K562 (cell line): Measurements from ENCODE around the gene C4BPB. TPM values are rescaled to one million over a fixed set of nuclear protein-coding genes. Genes with fewer than 3 reads are reported as not detected.

ENCODE experiments used
- ATAC-seq: fragments of 200-7000 bp; cut with Tn5 transposase; 3 replicates; pipeline ENCODE4 v1.9.1; 2020; ENCODE audit warnings: moderate library complexity
- BruUV-seq: library from RNA; stranded (reverse); fragments of 400-500 nt; replicated peaks from 2 replicates; lab custom pipeline; 2021; lab: Mats Ljungman, UMichigan
- CTCF ChIA-PET: fragments of 300-600 bp; formaldehyde crosslinking; extraction: SDS; loops from one replicate; lab custom pipeline; 2021; ENCODE audit warnings: low intra/inter-chr PET ratio; lab: Yijun Ruan, JAX
- POLR2A ChIA-PET: fragments of 300-600, 350-650 bp; sonication (Branson Sonifier 250); formaldehyde crosslinking; extraction: SDS; loops from one replicate; lab custom pipeline; 2021; ENCODE audit warnings: antibody characterized with exemption, inconsistent platforms; lab: Yijun Ruan, JAX
- DNase-seq, 4 experiments: peaks; one replicate each; pipeline versions ENCODE4 v3.0.0 to v3.0.0-alpha.2; 2011 to 2018; ENCODE audit warnings: low spot score in 3 of 4, mixed read lengths in 3 of 4; ENCODE audit errors: extremely low read depth in 1 of 4
- FAIRE-seq: peaks from 2 replicates; lab custom pipeline; 2011; peaks lifted over from hg19 to GRCh38; lab: Jason Lieb, UNC
- H2AFZ ChIP-seq: 2 replicates; pipeline ENCODE4 v1.6.0; 2011; ENCODE audit warnings: low read depth, low read length, control low read depth, inconsistent platforms
- H3K27ac ChIP-seq: fragments of 200-600 bp; 3 replicates; pipeline ENCODE4 v1.8.0; 2011; ENCODE audit warnings: low read depth, mild to moderate bottlenecking, control low read depth, inconsistent platforms, low read length, moderate library complexity, mixed read lengths; ENCODE audit errors: extremely low read depth
- H3K27me3 ChIP-seq, 2 experiments: fragments of 300-600 bp in 1 of 2; 2 replicates in 1 of 2; 3 replicates in 1 of 2; pipeline versions ENCODE4 v1.6.0 to v1.8.0; 2011; ENCODE audit warnings: inconsistent platforms in 2 of 2, low read length in 2 of 2, mild to moderate bottlenecking in 1 of 2, mixed read lengths in 1 of 2, moderate library complexity in 1 of 2; ENCODE audit not compliant: control insufficient read depth in 2 of 2, insufficient read depth in 2 of 2
- H3K36me3 ChIP-seq: fragments of 300-600 bp; 3 replicates; pipeline ENCODE4 v1.8.0; 2011; ENCODE audit warnings: mild to moderate bottlenecking, low read length, inconsistent platforms; ENCODE audit not compliant: control insufficient read depth, insufficient read depth
- H3K4me1 ChIP-seq, 2 experiments: fragments of 200-600 bp in 1 of 2; replicated peaks in 1 of 2; 2 replicates in 1 of 2; 3 replicates in 1 of 2; pipeline versions ENCODE4 v1.5.1 to v1.8.0; 2011; ENCODE audit warnings: inconsistent platforms in 2 of 2, low read length in 2 of 2, mild to moderate bottlenecking in 1 of 2, mixed read lengths in 1 of 2, moderate library complexity in 1 of 2; ENCODE audit not compliant: control insufficient read depth in 2 of 2, insufficient read depth in 2 of 2
- H3K4me2 ChIP-seq: 2 replicates; pipeline ENCODE4 v1.6.1; 2011; ENCODE audit warnings: low read length, control low read depth, inconsistent platforms, mixed read lengths; ENCODE audit not compliant: insufficient read depth
- H3K4me3 ChIP-seq: fragments of 200-600 bp; sonication (generic), shearing (Covaris generic); 2 replicates; pipeline ENCODE4 v1.5.1; 2016; ENCODE audit warnings: control low read depth, inconsistent platforms
- H3K79me2 ChIP-seq: fragments of 200-600 bp; 3 replicates; pipeline ENCODE4 v1.8.0; 2011; ENCODE audit warnings: low read length, inconsistent platforms; ENCODE audit not compliant: control insufficient read depth, insufficient read depth
- H3K9ac ChIP-seq, 2 experiments: 2 replicates each; pipeline versions ENCODE4 v1.6.0 to v1.6.1; 2011; ENCODE audit warnings: low read depth in 2 of 2, low read length in 2 of 2, control low read depth in 1 of 2, inconsistent platforms in 1 of 2, mild to moderate bottlenecking in 1 of 2, mixed read lengths in 1 of 2; ENCODE audit not compliant: insufficient read depth in 1 of 2
- H3K9me1 ChIP-seq: one replicate; pipeline ENCODE4 v1.6.0; 2011; ENCODE audit warnings: inconsistent platforms, mild to moderate bottlenecking, low read length, moderate library complexity; ENCODE audit not compliant: control insufficient read depth, insufficient read depth
- H3K9me3 ChIP-seq: replicated peaks from 2 replicates; pipeline ENCODE4 v1.5.1; 2011; ENCODE audit warnings: low read depth, low read length, inconsistent platforms; ENCODE audit not compliant: control insufficient read depth, insufficient read depth
- H4K20me1 ChIP-seq: replicated peaks from 2 replicates; pipeline ENCODE4 v1.6.1; 2011; ENCODE audit warnings: low read length, inconsistent platforms, mixed read lengths; ENCODE audit not compliant: control insufficient read depth, insufficient read depth
- ARID1B ChIP-seq: fragments of 450-650 bp; IDR thresholded peaks from 2 replicates; pipeline ENCODE4 v1.6.1; 2016; ENCODE audit warnings: antibody characterized with exemption, mild to moderate bottlenecking, inconsistent platforms
- FOSL1 ChIP-seq: fragments of 200-800 bp; sonication (Bioruptor generic); conservative IDR thresholded peaks from 2 replicates; pipeline ENCODE4 v1.6.1; 2016; ENCODE audit warnings: missing genetic modification characterization, missing compliant biosample characterization
- JUN ChIP-seq, 2 experiments: sonication (generic) in 1 of 2; formaldehyde crosslinking in 1 of 2; IDR thresholded peaks; 2 replicates each; pipeline versions ENCODE4 v1.6.1 to v1.8.0; 2012 to 2022; ENCODE audit warnings: borderline replicate concordance in 2 of 2, mild to moderate bottlenecking in 2 of 2, improper control_type of control experiment in 1 of 2, low read depth in 1 of 2, low read length in 1 of 2, missing genetic modification reagents in 1 of 2
- JUND ChIP-seq, 2 experiments: IDR thresholded peaks; 2 replicates in 1 of 2; 3 replicates in 1 of 2; pipeline ENCODE4 v1.6.1; 2011; ENCODE audit warnings: borderline replicate concordance in 2 of 2, low read depth in 2 of 2, low read length in 2 of 2, improper control_type of control experiment in 1 of 2, missing biosample characterization in 1 of 2, missing genetic modification characterization in 1 of 2, missing genetic modification reagents in 1 of 2
- KDM5B ChIP-seq: fragments of 200-600 bp; sonication (generic); IDR thresholded peaks from 2 replicates; pipeline ENCODE4 v1.6.1; 2012; ENCODE audit warnings: low read depth, mild to moderate bottlenecking, moderate library complexity, low read length, control low read depth, inconsistent platforms; ENCODE audit not compliant: insufficient replicate concordance
- NFE2 ChIP-seq: IDR thresholded peaks from 2 replicates; pipeline ENCODE4 v1.6.1; 2014; ENCODE audit warnings: antibody characterized with exemption, low read depth
- SMARCE1 ChIP-seq: fragments of 450-650 bp; IDR thresholded peaks from 2 replicates; pipeline ENCODE4 v1.7.1; 2016; ENCODE audit warnings: mild to moderate bottlenecking
- SRSF7 ChIP-seq: fragments of 200-400 bp; formaldehyde crosslinking; optimal IDR thresholded peaks from 2 replicates; pipeline ENCODE3; 2017; ENCODE audit warnings: mild to moderate bottlenecking, low read depth, low read length
- ZNF584 ChIP-seq: fragments of 200-800 bp; sonication (Bioruptor generic); IDR thresholded peaks from 2 replicates; pipeline ENCODE4 v1.6.1; 2016; ENCODE audit warnings: low read depth, mild to moderate bottlenecking, missing genetic modification characterization, missing compliant biosample characterization
- WGBS: fragments of 100-300 bp; shearing (Covaris generic); methylation state at CpG from one replicate; pipeline ENCODE4 v1.1.6; 2016; ENCODE audit warnings: low coverage, mixed read lengths; ENCODE audit not compliant: insufficient coverage; ENCODE audit errors: missing lambda C conversion rate; 5-methylcytosine and 5-hydroxymethylcytosine counted together
- in situ Hi-C: fragments of 300-500 bp; cut with MboI; formaldehyde crosslinking; loops from 4 replicates; pipeline ENCODE4 v1.15.0; 2018; ENCODE audit warnings: inconsistent platforms, mixed read lengths
- intact Hi-C: fragments of 100-400 bp; cut with micrococcal nuclease; formaldehyde crosslinking; loops from 2 replicates; pipeline ENCODE4 v1.14.2; 2022
- polyA plus RNA-seq, 8 experiments: library from polyadenylated mRNA; depleted of rRNA in 4 of 8; stranded (reverse) in 5 of 8; unstranded in 3 of 8; fragments of >200 nt; fragmentation: Nextera tagmentation in 2 of 8; fragmentation: Illumina TruSeq in 1 of 8; extraction: Ambion mirVana in 2 of 8; extraction: Trizol in 1 of 8; gene quantifications; 2 replicates each; pipeline versions ENCODE4 v1.2.1 to v1.2.3, GENCODE V29; 2011 to 2014; ENCODE audit warnings: inconsistent platforms in 1 of 8, missing spikeins in 1 of 8
- total RNA-seq, 7 experiments: library from RNA; depleted of rRNA in 6 of 7; stranded (reverse); fragments of >200 nt in 6 of 7; fragmentation: Illumina TruSeq in 2 of 7; extraction: Trizol in 2 of 7; gene quantifications; 2 replicates each; pipeline versions ENCODE4 v1.2.1 to v1.2.3, GENCODE V29; 2011 to 2021; ENCODE audit warnings: low replicate concordance in 1 of 7
- TF ChIP-seq, protein P1 (sequence below), 2 experiments: fragments of 450-650 bp in 1 of 2; sonication (generic) in 1 of 2; formaldehyde crosslinking in 1 of 2; IDR thresholded peaks in 1 of 2; conservative IDR thresholded peaks in 1 of 2; 2 replicates each; pipeline versions ENCODE4 v1.6.1 to v1.8.1; 2016 to 2023; ENCODE audit warnings: mild to moderate bottlenecking in 2 of 2, moderate library complexity in 2 of 2, inconsistent platforms in 1 of 2, missing genetic modification reagents in 1 of 2
- TF ChIP-seq, protein P2 (sequence below): fragments of 450-650 bp; IDR thresholded peaks from 2 replicates; pipeline ENCODE4 v1.6.1; 2016; ENCODE audit warnings: low read depth

C4BPB gene
- total and polyA plus RNA-seq, 9 of the 15 experiments (the other 6 are each of a cell fraction or from before 2014, with no cell fraction given) = not detected

DNA sequence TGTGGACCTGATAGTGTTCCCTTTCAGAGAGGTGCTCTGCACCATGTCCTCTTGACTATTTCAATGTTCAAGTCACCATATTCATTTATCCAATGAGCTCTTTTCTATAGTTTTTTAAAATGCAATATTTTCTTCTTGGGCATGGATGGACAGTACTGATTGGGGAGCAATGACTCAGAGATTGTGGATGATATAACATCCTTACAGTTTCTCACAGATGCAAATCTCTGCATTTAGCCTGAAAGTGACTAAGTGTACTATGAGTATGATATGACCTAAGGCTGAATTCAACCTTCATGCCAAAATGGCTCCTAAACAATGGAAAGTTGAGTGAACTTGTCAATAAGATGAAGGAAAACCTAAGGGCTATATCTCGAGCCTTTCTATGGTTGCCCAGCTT lies 51.9 kb downstream of the C4BPB start:
- no peaks in the 10 kb centered on the region for H3K36me3 ChIP-seq
- no peak for FAIRE-seq
- WGBS = 0% methylated on average over 1 of the region's 1 CpG
- ATAC-seq = no peak
- H3K9ac ChIP-seq = no peak overlapping the region
- intact Hi-C loops = no loop called here
- H2AFZ ChIP-seq = 0 out of 2 replicates have a peak overlapping the region, but pooled peaks have one; percentile 23
- no peaks in the 10 kb centered on the region for H4K20me1 ChIP-seq
- in situ Hi-C loops = no loop called here
- H3K4me3 ChIP-seq = no peak overlapping the region
- H3K4me1 ChIP-seq = no peaks in the 10 kb centered on the region; a peak in 1 of 5 replicates
- ChIA-PET POLR2A (no interaction called here), CTCF (interaction anchor here (0.6 kb wide), 1 partner anchor 56 kb away, joined by 3 read pairs; no protein-coding TSS in a partner anchor)
- DNase-seq = no peak
- H3K79me2 ChIP-seq = no peaks in the 10 kb centered on the region
- no peak for TF ChIP-seq KDM5B
- TF ChIP-seq JUND (IDR thresholded peaks at IDR 0.05; ENCODE audit: borderline replicate concordance, low read depth, low read length) = peak; percentile 71
- no peak for TF ChIP-seq JUND (tag; IDR thresholded peaks at IDR 0.05; ENCODE audit: borderline replicate concordance, low read depth, low read length)
- no peak for TF ChIP-seq SRSF7
- TF ChIP-seq ARID1B = peak; percentile 29; the same call in 1 of the 2 replicates
- TF ChIP-seq, protein P1, sequence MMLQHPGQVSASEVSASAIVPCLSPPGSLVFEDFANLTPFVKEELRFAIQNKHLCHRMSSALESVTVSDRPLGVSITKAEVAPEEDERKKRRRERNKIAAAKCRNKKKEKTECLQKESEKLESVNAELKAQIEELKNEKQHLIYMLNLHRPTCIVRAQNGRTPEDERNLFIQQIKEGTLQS (IDR thresholded peaks at IDR 0.05) = peak; percentile 61; the same call in 1 of the 2 replicates
- TF ChIP-seq, protein P1 (CRISPR knock-in tag; conservative IDR thresholded peaks at IDR 0.05) = no peak
- TF ChIP-seq, protein P2, sequence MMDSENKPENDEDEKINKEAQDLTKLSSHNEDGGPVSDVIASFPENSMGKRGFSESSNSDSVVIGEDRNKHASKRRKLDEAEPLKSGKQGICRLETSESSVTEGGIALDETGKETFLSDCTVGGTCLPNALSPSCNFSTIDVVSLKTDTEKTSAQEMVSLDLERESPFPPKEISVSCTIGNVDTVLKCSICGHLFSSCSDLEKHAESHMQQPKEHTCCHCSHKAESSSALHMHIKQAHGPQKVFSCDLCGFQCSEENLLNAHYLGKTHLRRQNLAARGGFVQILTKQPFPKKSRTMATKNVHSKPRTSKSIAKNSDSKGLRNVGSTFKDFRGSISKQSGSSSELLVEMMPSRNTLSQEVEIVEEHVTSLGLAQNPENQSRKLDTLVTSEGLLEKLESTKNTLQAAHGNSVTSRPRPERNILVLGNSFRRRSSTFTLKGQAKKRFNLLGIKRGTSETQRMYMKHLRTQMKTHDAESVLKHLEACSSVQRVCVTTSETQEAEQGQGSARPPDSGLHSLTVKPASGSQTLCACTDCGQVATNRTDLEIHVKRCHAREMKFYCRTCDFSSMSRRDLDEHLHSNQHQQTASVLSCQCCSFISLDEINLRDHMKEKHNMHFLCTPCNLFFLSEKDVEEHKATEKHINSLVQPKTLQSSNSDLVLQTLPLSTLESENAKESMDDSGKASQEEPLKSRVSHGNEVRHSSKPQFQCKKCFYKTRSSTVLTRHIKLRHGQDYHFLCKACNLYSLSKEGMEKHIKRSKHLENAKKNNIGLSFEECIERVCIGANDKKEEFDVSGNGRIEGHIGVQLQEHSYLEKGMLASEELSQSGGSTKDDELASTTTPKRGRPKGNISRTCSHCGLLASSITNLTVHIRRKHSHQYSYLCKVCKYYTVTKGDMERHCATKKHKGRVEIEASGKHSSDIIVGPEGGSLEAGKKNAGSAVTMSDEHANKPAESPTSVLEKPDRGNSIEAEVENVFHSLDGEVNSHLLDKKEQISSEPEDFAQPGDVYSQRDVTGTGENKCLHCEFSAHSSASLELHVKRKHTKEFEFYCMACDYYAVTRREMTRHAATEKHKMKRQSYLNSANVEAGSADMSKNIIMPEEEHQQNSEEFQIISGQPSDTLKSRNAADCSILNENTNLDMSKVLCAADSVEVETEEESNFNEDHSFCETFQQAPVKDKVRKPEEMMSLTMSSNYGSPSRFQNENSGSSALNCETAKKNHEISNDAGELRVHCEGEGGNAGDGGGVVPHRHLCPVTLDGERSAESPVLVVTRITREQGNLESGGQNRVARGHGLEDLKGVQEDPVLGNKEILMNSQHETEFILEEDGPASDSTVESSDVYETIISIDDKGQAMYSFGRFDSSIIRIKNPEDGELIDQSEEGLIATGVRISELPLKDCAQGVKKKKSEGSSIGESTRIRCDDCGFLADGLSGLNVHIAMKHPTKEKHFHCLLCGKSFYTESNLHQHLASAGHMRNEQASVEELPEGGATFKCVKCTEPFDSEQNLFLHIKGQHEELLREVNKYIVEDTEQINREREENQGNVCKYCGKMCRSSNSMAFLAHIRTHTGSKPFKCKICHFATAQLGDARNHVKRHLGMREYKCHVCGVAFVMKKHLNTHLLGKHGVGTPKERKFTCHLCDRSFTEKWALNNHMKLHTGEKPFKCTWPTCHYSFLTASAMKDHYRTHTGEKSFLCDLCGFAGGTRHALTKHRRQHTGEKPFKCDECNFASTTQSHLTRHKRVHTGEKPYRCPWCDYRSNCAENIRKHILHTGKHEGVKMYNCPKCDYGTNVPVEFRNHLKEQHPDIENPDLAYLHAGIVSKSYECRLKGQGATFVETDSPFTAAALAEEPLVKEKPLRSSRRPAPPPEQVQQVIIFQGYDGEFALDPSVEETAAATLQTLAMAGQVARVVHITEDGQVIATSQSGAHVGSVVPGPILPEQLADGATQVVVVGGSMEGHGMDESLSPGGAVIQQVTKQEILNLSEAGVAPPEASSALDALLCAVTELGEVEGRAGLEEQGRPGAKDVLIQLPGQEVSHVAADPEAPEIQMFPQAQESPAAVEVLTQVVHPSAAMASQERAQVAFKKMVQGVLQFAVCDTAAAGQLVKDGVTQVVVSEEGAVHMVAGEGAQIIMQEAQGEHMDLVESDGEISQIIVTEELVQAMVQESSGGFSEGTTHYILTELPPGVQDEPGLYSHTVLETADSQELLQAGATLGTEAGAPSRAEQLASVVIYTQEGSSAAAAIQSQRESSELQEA = no peak
- TF ChIP-seq FOSL1 (tag) = peak; percentile 89
- TF ChIP-seq SMARCE1 = peak; percentile 37; the same call in 1 of the 2 replicates
- TF ChIP-seq NFE2 = peak; percentile 24; the same call in 1 of the 2 replicates
- no peak for TF ChIP-seq ZNF584 (CRISPR knock-in tag)
- TF ChIP-seq JUN (IDR thresholded peaks at IDR 0.05; ENCODE audit: borderline replicate concordance, low read depth, low read length) = peak; percentile 75
- no peak for TF ChIP-seq JUN (CRISPR knock-in tag; IDR thresholded peaks at IDR 0.05; ENCODE audit: borderline replicate concordance)
- H3K27ac ChIP-seq = no peak overlapping the region
- H3K9me1 ChIP-seq = no peaks in the 10 kb centered on the region
- H3K4me2 ChIP-seq = no peak overlapping the region
- H3K27me3 ChIP-seq = no peaks in the 10 kb centered on the region
- no TSS peak for BruUV-seq
- H3K9me3 ChIP-seq = peaks cover 2% of the 10 kb centered on the region; the same call in 1 of the 2 replicates
